Right renal pelvis (tissue), 4 donors: ENCODE data around the gene FAM131B. TPM values are rescaled to one million over a fixed set of nuclear protein-coding genes. Genes with fewer than 3 reads are reported as not detected.
"Not testable (repeated sequence)": the region's sequence is repeated elsewhere in the genome, so short reads cannot be mapped to it uniquely, and the experiment has no call there.

Source experiments
- DNase-seq, 4 donors: peaks; one replicate each; pipeline ENCODE4 v3.0.0-alpha.2; 2013; ENCODE audit warnings: low read depth in 4 of 4, low spot score in 3 of 4, missing footprints in 1 of 4
- polyA plus RNA-seq, 4 donors: library from polyadenylated mRNA; unstranded; fragments of 120-200 nt; gene quantifications; one replicate each; pipeline ENCODE4 v1.2.1, GENCODE V29; 2013; ENCODE audit not compliant: insufficient read length in 4 of 4

Gene FAM131B
- polyA plus RNA-seq, 4 donors, result 2.1 to 3.0 (median 2.5) TPM

DNA sequence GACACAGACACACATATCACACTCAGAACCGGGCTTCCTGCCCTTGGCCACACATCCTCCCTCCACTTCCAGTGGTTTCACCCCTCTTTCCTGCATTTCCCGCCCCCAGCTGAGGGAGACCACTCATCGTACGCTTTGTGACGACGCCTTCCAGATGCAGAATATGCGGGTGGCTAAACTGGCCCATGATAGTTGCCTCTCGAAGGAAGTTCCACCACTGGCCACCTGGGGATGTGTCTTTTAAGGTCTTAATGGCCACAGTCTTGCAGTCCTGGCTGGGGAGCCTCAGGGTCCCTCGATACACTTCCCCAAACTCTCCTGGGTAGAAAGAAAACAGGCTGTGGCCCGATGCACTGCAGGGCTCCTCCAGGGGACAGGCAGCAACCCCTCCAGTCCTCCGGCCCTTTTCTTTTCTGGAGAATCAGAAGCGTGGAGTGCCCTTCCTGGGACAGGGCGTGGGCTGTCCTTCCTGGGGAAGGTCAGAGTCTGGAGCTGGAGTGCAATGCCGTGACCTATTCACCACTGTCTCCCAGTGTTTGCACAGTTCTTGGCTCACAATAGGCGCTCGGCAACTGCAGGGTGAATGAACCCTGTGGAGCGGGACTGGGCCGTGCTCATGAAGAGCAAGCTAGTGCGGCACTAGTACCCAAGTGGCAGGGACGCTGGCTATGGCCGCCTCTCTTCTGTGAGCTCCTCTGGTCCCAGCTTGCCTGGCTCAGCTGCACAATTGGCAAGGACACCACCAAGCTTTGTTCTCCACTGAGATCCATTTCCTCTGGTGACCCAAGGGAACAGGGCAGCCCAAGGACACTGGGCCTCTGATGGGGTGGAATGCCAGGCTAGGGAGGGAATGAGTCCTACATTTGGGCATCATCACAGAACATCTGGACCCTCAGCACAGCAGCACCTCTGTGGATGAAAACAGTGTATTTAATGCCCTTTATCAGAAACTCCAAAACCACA lies 33.0 kb upstream of the FAM131B start:
- no peak for DNase-seq

DNA sequence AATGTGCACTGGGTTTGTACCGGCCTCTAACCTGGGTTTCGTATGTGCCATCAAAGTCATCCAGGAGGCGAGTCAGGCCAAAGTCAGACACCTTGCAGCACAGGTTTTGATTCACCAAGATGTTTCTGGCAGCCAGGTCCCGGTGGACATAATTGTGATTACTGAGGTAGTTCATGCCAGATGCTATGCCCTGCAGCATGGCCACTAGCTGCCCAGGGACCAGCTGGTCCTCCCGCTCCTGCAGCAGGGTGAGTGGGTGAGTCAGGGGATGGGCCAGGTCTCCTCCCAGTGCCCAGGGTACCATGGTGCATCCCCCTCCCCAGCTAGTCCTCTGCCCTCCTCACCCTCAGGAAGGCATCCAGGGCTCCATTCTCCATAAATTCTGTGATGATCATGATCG lies 32.3 kb upstream of the FAM131B start:
- no peak for DNase-seq

GRCh38 chr7:143394068-143394467 lies 31.6 kb upstream of the FAM131B start:
- no peak for DNase-seq

DNA sequence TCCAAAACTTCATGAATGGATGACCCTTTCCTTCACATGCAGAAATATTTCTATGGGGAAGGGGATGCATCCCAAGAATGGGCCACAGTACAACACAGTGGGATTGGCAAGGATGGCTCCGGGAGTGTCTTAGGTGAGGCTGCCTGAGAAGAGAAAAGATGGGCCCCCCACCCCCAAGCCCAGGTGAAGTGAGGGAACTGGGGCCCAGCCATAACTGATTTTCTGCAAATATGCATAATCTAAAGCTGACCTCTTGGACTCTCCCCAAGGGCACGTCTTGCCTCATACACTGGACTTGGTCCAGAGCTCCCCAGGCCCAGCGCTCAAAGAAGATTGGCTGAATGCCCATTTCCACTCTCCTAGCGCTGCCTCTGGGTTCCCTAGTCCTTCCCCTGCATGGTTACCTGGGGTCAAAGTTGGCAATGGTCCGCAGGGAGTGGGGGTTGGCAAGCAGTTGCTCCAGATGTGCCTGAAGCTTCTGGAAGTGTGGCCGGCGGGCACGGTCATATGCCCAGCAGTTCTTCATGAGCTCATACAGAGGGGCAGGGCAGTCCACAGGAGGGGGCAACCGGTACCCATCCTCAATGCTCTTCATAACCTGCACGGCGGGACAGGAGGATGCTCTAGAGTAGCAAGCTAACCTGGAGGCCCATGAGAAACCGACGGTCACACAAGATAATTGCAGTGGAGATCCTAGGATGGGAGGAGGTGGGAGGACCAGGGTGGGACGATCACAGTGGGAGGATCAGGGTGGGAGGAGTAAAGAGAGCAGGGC lies 30.9 kb upstream of the FAM131B start:
- no peak for DNase-seq

- no peak for DNase-seq
Observed at GRCh38 chr7:143392875-143393266, 30.4 kb upstream of the FAM131B start.

- DNase-seq, result not testable (repeated sequence)
Observed at GRCh38 chr7:143392427-143392826, 29.9 kb upstream of the FAM131B start.

GRCh38 chr7:143391462-143392404 lies 29.2 kb upstream of the FAM131B start:
- no peak for DNase-seq

DNA sequence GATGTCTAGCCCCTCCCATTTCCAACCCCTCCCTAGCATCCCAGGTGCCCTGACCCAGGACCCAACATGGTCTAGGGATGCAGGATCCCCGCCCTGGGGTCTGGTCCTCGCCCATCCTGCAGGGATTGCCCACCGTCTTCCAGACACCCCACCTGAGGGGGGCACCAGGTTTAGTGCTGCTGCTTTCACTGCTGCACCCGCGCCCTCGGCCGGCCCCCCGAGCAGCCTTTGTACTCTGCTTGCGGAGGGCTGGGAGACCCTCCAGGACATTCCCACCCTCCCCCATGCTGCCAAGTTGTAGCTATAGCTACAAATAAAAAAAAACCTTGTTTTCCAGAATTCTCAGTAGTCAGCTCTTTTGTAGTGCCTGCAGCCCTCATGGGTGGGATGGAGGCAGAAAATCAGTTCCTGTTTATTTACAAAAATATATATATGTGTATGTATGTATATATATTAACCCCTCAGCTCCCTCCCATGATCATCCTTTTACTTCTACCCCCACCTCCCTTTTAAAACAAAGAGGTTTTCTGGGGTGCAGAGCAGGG lies 28.3 kb upstream of the FAM131B start:
- DNase-seq, result no peak

- DNase-seq, result no peak
Observed at GRCh38 chr7:143390104-143390772, 27.7 kb upstream of the FAM131B start.

- no peak for DNase-seq
Observed at GRCh38 chr7:143389316-143390103, 27.0 kb upstream of the FAM131B start.

DNA sequence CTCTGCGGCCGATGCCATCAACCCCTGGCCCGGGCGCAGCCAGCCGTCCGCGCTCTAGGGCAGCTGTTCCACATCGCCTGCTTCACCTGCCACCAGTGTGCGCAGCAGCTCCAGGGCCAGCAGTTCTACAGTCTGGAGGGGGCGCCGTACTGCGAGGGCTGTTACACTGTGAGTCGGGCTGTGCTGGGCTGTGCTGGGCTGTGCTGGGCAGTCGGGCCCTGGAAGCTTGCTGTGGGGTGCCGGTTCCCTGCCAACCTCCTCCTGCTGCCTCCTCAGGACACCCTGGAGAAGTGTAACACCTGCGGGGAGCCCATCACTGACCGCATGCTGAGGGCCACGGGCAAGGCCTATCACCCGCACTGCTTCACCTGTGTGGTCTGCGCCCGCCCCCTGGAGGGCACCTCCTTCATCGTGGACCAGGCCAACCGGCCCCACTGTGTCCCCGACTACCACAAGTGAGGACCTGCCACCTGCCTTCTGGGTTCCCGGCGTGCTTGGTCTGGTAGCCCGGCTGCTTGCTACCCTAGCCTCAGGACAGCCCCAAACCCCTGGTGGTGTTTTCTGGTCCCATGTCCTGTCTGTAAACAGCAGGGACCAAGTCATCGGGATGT lies 26.1 kb upstream of the FAM131B start:
- DNase-seq, result no peak

DNA sequence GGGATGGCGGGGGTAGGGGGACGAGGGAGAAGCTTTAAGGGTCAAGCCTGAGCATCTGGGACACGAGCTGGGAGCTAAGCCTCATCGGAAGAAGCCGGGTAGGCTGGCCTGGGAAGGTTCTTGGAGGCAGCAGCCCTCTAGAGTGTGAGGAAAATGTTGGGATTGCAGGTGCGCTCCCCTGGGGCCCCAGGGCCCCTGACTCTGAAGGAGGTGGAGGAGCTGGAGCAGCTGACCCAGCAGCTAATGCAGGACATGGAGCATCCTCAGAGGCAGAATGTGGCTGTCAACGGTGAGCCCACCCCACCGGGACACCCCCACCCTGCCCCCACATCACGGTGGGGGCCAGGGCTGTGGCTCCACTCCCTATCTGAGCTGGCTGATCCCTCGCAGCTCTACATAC lies 25.5 kb upstream of the FAM131B start:
- no peak for DNase-seq

DNA sequence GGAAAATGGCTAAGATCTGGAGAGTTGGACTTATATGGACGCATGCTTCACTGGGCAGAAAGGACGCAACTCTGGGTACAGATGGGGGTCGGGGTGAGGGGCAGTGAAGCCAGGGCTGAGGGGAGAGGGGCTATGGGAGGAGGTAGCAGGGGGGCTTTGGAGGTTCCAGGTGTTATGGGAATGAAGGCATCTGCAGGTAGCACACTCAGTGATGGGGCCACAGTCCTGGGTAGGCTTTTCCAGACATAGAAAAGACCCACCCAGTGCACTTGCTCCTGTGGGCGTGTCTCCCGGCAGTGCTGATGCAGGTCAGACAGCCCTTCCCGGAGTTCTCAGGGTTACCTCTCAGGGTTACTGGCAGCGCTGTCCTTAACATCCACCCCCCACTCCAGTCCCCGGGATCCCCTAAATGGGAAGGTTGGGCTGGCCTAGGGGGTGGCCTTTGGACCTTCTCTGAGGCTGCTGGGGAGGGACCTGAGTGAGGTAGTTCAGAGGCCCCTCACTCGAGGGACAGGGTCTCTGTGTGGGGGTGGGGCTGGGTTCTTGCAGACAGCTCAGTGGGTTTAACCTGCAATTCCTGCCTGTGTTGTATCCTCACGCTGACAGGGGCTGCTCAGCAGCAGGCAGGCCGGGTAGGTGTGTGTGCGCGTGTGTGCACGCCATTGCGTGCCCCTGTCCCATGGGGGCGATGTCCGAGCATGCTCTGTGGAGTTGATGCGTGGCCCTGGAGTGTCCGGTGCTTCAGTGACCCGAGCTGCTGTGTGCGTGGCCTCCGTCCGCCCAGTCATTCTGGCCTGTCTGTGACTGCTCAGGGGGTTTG lies 24.9 kb upstream of the FAM131B start:
- DNase-seq, result no peak

DNA sequence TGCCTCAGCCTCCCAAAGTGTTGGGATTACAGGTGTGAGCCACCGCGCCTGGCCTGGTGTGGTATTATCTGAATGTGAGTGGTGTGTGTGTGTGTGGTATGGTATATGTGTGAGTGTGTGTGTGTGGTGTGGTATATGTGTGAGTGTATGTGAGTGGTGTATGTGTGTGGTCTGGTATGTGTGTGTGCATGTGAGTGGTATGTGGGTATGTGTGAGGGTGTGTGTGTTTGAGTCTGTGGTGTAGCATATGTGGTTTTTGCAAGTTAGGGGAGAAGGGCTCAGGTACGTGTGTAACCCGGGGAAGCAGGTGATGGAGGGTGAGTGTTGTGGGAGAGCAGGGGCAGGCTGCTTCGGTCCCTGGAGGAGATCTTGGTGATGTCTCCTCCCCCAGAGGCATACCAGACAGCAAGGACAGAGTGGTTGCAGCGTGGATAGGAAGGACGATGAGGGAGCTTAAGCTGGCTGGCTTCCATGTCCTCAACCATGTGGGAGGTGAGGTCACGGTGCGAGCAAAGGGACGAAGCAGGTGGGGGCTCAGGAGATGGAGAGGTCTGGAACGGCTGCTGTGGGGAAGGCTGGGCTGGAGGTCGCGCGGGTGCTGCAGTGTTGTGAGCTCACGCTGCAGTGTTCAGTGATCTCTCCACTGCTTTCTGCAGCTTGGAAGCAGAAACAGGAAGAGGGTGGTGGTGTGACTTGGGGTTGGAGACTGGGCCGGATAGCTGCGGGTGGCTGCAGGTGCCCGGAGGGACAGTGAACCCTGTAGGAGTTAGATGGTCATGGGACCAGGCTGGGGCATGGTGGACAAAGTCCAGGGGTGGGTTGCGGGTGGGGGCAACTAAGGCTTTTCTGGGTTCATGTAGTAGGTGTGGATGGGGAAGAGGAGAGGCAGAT lies 23.6 kb upstream of the FAM131B start:
- DNase-seq, result no peak

GRCh38 chr7:143384661-143385631 lies 22.4 kb upstream of the FAM131B start:
- DNase-seq, result no peak
